ENCODE measurements around the gene TMEM131. TPM values are rescaled to one million over a fixed set of nuclear protein-coding genes. Genes with fewer than 3 reads are reported as not detected.

Gene TMEM131
- total RNA-seq, 4 donors from 2014 or later, result 39.0 to 58.5 (median 41.3) TPM

DNA sequence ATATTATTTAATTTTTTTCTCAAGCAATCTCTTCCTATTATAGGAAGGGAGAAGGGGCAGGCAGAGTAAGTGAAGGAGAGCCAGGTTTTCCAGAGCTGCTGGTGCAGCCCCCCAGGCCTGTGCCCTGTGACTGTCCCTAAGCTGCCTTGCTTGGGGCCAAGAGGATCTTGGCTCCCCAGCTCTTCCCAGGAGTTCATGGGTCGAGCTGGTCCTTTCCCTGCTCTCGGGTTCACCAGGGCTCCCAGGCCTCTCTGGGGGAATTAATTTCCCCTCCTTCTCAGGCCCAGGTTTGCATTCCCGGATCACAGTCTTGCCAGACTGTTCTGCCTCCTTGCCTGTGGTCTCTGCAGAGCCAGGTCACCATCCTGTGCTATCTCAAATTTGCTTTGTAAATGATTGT is 12.7 kb upstream of the TMEM131 start:
- peaks cover 0 to 10% (median 3%) of the 10 kb centered on the region in 4 donors for H3K4me1 ChIP-seq
- no peak overlapping the region for H3K4me3 ChIP-seq
- TF ChIP-seq POLR2A (IDR thresholded peaks at IDR 0.05) (no peak), EP300 (IDR thresholded peaks at IDR 0.05) (no peak)
- no peaks in the 10 kb centered on the region for H3K9me3 ChIP-seq
- H3K27ac ChIP-seq, result no peak overlapping the region
- no peak for DNase-seq (ENCODE audit: low spot score in 2 of 2)
- WGBS, 2 donors, result 53 to 57% methylated on average over 3 of the region's 3 CpGs
- H3K36me3 ChIP-seq, result no peaks in the 10 kb centered on the region
- H3K27me3 ChIP-seq, result no peaks in the 10 kb centered on the region

- no peak for TF ChIP-seq EP300 (IDR thresholded peaks at IDR 0.05)
- no peak for TF ChIP-seq CTCF (IDR thresholded peaks at IDR 0.05)
These were observed 10.6 kb upstream of the TMEM131 start for GRCh38 chr2:98006378-98006777.

DNA sequence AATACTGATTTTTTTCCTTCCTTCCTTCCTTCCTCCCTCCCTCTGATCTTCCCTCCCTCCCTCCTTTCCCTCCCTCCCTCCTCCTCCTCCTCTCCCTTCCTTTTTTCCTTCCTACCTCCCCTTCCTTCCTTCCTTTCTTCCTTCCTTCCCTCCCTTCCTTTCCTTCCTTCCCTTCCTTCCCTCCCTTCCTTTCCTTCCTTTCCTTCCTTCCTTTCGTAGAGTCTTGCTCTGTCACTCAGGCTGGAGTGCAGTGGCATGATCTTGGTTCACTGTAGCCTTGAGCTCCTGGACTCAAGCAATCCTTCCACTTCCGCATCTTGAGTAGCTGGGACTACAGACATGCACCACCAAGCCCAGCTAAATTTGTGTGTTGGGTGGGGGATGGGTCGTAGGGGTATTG is 8.9 kb upstream of the TMEM131 start:
- Histone ChIP-seq H3K9me3 (no peaks in the 10 kb centered on the region), H3K4me3 (no peak overlapping the region), H3K4me1 (no peaks in the 10 kb centered on the region), H3K36me3 (no peaks in the 10 kb centered on the region), H3K27ac (no peak overlapping the region), H3K27me3 (no peaks in the 10 kb centered on the region)
- TF ChIP-seq CTCF (IDR thresholded peaks at IDR 0.05) (no peak), EP300 (IDR thresholded peaks at IDR 0.05) (no peak), POLR2A (IDR thresholded peaks at IDR 0.05) (no peak)
- 92 to 96% methylated on average over 3 of the region's 3 CpGs for WGBS, 2 donors
- no peak for DNase-seq (ENCODE audit: low spot score in 2 of 2)

More at GRCh38 chr2:98006378-98006777, 10.6 kb upstream of the TMEM131 start:
- no peaks in the 10 kb centered on the region for H3K36me3 ChIP-seq
- no peak overlapping the region for H3K4me3 ChIP-seq
- H3K27me3 ChIP-seq, result no peaks in the 10 kb centered on the region
- H3K9me3 ChIP-seq, result no peaks in the 10 kb centered on the region
- H3K27ac ChIP-seq, result no peak overlapping the region
- DNase-seq (ENCODE audit: low spot score in 2 of 2), result no peak
- peaks cover 0 to 5% (median 0%) of the 10 kb centered on the region in 4 donors for H3K4me1 ChIP-seq
- WGBS, 2 donors, result 92 to 96% methylated on average over 11 of the region's 11 CpGs

DNA sequence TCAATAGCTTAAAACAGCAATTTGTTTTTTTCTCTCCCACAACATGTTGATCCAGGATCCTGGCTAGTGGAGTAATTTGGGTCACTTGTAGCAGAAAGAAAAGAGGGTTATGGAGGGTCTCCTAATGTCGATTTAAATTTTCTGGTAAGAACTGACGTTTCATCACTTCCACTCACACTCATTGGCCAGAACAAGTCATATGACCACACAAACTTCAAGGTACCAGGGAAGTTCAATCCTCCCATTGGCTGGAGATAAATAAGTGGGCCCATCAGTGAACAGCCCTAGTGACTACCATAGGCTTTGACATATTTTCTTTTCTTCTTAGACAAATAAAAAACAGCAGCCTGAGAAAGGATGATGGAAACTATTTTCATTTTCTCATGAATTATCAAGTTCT is 8.3 kb upstream of the TMEM131 start:
- no peaks in the 10 kb centered on the region for H3K36me3 ChIP-seq
- no peaks in the 10 kb centered on the region for H3K4me1 ChIP-seq
- no peak overlapping the region for H3K4me3 ChIP-seq
- DNase-seq (ENCODE audit: low spot score in 2 of 2), result no peak
- H3K27ac ChIP-seq, result no peak overlapping the region
- no peak for TF ChIP-seq CTCF (IDR thresholded peaks at IDR 0.05)
- TF ChIP-seq POLR2A (IDR thresholded peaks at IDR 0.05), result no peak
- no peak for TF ChIP-seq EP300 (IDR thresholded peaks at IDR 0.05)
- H3K27me3 ChIP-seq, result no peaks in the 10 kb centered on the region
- H3K9me3 ChIP-seq, result no peaks in the 10 kb centered on the region
- WGBS, 2 donors, result 85 to 87% methylated on average over 2 of the region's 2 CpGs

- Histone ChIP-seq H3K4me1 (peaks cover 0 to 6% (median 0%) of the 10 kb centered on the region in 4 donors), H3K27me3 (no peaks in the 10 kb centered on the region), H3K4me3 (no peak overlapping the region), H3K36me3 (no peaks in the 10 kb centered on the region), H3K9me3 (no peaks in the 10 kb centered on the region), H3K27ac (no peak overlapping the region)
- no peak for DNase-seq (ENCODE audit: low spot score in 2 of 2)
- WGBS, 2 donors, result 85 to 88% methylated on average over 3 of the region's 3 CpGs
- TF ChIP-seq EP300 (IDR thresholded peaks at IDR 0.05) (no peak), CTCF (IDR thresholded peaks at IDR 0.05) (no peak), POLR2A (IDR thresholded peaks at IDR 0.05) (no peak)
These were observed 3.8 kb upstream of the TMEM131 start for GRCh38 chr2:97999536-97999935.
